DND-41 (cell line): ENCODE results near the gene GFY.

Experiments used
- EZH2 ChIP-seq: IDR thresholded peaks from 3 replicates; pipeline ENCODE4 v1.6.1; 2012; ENCODE audit warnings: borderline replicate concordance, low read depth, mild to moderate bottlenecking, moderate library complexity, low read length, inconsistent platforms; ENCODE audit not compliant: severe bottlenecking
- TF ChIP-seq, protein P1 (sequence below): IDR thresholded peaks from 2 replicates; pipeline ENCODE4 v1.5.1; 2012; ENCODE audit warnings: borderline replicate concordance, low read length, moderate library complexity, mild to moderate bottlenecking; ENCODE audit not compliant: poor library complexity, severe bottlenecking; ENCODE audit errors: extremely low read depth

- TF ChIP-seq, protein P1, sequence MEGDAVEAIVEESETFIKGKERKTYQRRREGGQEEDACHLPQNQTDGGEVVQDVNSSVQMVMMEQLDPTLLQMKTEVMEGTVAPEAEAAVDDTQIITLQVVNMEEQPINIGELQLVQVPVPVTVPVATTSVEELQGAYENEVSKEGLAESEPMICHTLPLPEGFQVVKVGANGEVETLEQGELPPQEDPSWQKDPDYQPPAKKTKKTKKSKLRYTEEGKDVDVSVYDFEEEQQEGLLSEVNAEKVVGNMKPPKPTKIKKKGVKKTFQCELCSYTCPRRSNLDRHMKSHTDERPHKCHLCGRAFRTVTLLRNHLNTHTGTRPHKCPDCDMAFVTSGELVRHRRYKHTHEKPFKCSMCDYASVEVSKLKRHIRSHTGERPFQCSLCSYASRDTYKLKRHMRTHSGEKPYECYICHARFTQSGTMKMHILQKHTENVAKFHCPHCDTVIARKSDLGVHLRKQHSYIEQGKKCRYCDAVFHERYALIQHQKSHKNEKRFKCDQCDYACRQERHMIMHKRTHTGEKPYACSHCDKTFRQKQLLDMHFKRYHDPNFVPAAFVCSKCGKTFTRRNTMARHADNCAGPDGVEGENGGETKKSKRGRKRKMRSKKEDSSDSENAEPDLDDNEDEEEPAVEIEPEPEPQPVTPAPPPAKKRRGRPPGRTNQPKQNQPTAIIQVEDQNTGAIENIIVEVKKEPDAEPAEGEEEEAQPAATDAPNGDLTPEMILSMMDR, result no peak
- no peak for TF ChIP-seq EZH2
These were observed 3.3 kb upstream of the GFY start for GRCh38 chr19:49421878-49422202.
